Stomach smooth muscle (tissue), 2 donors: Measurements from ENCODE around the gene HCK.
"Not testable (repeated sequence)": the region's sequence is repeated elsewhere in the genome, so short reads cannot be mapped to it uniquely, and the experiment has no call there.

Experiments used
- H3K27ac ChIP-seq: one replicate; pipeline ENCODE4 v1.7.0; 2013; ENCODE audit warnings: mild to moderate bottlenecking, low read length, inconsistent platforms
- H3K27me3 ChIP-seq, 2 donors: one replicate each; pipeline ENCODE4 v1.7.0; 2013; ENCODE audit warnings: low read length in 2 of 2; ENCODE audit not compliant: insufficient read depth in 2 of 2, control insufficient read depth in 1 of 2
- H3K36me3 ChIP-seq, 2 donors: one replicate each; pipeline ENCODE4 v1.7.0; 2013; ENCODE audit warnings: low read length in 2 of 2; ENCODE audit not compliant: control insufficient read depth in 2 of 2, insufficient read depth in 2 of 2
- H3K4me1 ChIP-seq: one replicate; pipeline ENCODE4 v1.7.0; 2013; ENCODE audit warnings: low read length; ENCODE audit not compliant: control insufficient read depth, insufficient read depth
- H3K4me3 ChIP-seq, 2 donors: one replicate each; pipeline ENCODE4 v1.7.0; 2013; ENCODE audit warnings: low read length in 2 of 2
- H3K9ac ChIP-seq, 2 donors: one replicate each; pipeline ENCODE4 v1.7.0; 2013; ENCODE audit warnings: low read length in 2 of 2, mild to moderate bottlenecking in 1 of 2
- H3K9me3 ChIP-seq, 2 donors: one replicate each; pipeline ENCODE4 v1.7.0; 2013; ENCODE audit warnings: low read length in 2 of 2; ENCODE audit not compliant: control insufficient read depth in 2 of 2
- donor health status: healthy.
- donor health status: Pancreatic carcinoma.

The HCK gene

DNA sequence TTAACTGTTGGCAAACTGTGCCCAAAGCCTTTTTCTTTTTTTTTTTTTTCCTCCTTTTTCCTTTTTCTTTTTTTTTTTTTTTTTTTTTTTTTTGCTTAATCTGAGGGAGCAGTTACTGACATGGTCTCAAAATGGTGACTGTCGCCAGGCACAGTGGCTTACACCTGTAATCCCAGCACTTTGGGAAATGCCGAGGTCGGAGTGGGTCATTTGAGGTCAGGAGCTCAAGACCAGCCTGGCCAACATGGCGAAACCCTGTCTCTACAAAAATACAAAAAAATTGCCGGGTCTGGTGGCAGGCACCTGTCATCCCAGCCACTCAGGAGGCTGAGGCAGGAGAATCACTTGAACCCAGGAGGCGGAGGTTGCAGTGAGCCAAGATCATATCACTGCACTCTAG lies 64.8 kb downstream of the HCK start:
- H3K4me1 ChIP-seq = peaks cover 10% of the 10 kb centered on the region
- not testable (repeated sequence) for H3K27ac ChIP-seq, H3K9me3 ChIP-seq, H3K27me3 ChIP-seq, H3K9ac ChIP-seq, H3K36me3 ChIP-seq, H3K4me3 ChIP-seq

DNA sequence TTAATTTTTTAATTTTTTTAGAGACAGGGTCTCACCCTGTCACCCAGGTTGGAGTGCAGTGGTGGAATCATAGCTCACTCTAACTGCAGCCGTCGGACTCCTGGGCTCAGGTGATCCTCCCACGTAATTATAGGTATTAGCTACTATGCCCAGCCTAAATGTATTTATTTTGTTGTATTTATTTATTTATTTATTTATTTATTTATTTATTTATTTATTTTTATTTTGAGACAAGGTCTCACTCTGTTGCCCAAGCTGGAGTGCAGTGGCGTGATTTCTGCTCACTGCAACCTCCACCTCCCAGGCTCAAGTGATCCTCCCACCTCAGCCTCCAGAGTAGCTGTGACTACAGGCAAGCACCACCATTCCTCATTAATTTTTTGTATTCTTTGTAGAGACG lies 66.4 kb downstream of the HCK start:
- H3K9ac ChIP-seq, H3K36me3 ChIP-seq, H3K4me1 ChIP-seq, H3K9me3 ChIP-seq, H3K27ac ChIP-seq, H3K4me3 ChIP-seq, H3K27me3 ChIP-seq: not testable (repeated sequence)

DNA sequence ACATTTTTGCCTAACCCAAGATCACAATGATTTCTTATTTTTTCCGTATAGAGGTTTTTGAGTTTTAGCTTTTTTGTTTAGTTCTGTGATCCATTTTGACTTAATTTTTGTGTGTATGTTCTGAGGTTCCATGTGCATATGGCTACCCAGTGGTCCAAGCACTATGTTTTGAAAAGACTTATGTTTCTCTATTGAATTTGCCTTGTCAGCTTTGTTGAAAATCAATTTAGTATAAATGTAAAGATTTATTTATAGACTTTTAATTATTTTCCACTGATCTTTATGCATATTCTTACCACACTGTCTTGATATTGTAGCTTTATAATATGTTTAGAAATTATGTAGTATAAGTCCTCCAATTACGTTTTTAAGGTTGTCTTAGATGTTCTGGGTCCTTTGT lies 67.7 kb downstream of the HCK start:
- no peak overlapping the region for H3K4me3 ChIP-seq
- H3K27ac ChIP-seq = no peak overlapping the region
- no peak overlapping the region for H3K9ac ChIP-seq
- no peaks in the 10 kb centered on the region for H3K27me3 ChIP-seq
- H3K36me3 ChIP-seq = peaks cover 0 to 4% of the 10 kb centered on the region in 2 donors
- peaks cover 3% of the 10 kb centered on the region for H3K4me1 ChIP-seq
- H3K9me3 ChIP-seq = no peaks in the 10 kb centered on the region

DNA sequence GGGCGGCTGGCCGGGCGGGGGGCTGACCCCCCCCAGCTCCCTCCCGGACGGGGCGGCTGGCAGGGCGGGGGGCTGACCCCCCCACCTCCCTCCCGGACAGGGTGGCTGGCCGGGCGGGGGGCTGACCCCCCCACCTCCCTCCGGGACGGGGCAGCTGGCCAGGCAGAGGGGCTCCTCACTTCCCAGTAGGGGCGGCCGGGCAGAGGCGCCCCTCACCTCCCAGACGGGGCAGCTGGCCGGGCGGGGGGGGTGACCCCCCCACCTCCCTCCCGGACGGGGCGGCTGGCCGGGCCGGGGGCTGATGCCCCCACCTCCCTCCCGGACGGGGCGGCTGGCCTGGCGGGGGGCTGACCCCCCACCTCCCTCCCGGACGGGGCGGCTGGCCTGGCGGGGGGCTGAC lies 69.9 kb downstream of the HCK start:
- H3K4me1 ChIP-seq, H3K27me3 ChIP-seq, H3K9me3 ChIP-seq, H3K9ac ChIP-seq, H3K36me3 ChIP-seq, H3K4me3 ChIP-seq, H3K27ac ChIP-seq: not testable (repeated sequence)

GRCh38 chr20:32123088-32123487 lies 71.0 kb downstream of the HCK start:
- Histone ChIP-seq H3K4me1 (no peaks in the 10 kb centered on the region), H3K36me3 (peaks cover 0 to 3% of the 10 kb centered on the region in 2 donors), H3K27me3 (no peaks in the 10 kb centered on the region), H3K9ac (no peak overlapping the region), H3K4me3 (no peak overlapping the region), H3K27ac (no peak overlapping the region), H3K9me3 (no peaks in the 10 kb centered on the region)

GRCh38 chr20:32124916-32125454 lies 72.9 kb downstream of the HCK start:
- H3K27me3 ChIP-seq = no peaks in the 10 kb centered on the region
- H3K9ac ChIP-seq = no peak overlapping the region
- no peak overlapping the region for H3K27ac ChIP-seq
- H3K4me1 ChIP-seq = no peaks in the 10 kb centered on the region
- no peaks in the 10 kb centered on the region for H3K9me3 ChIP-seq
- H3K36me3 ChIP-seq = peaks cover 0 to 3% of the 10 kb centered on the region in 2 donors
- no peak overlapping the region for H3K4me3 ChIP-seq

DNA sequence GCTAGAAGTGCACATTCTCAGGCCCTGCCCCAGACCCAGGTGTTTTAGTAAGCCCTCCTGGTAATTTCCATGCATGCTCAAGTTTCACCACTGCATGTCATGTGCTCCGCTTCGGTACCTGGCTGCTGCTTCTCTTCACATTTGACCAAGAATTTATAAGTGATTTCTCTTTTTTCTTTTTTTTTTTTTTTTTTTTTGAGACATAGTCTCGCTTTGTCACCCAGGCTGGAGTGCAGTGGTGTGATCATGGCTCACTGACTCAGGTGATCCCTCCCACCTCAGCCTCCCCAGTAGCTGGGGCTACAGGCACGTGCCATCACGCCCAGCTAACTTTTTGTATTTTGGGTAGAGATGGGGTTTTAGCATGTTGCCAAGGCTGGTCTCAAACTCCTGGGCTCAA lies 73.5 kb downstream of the HCK start:
- H3K4me1 ChIP-seq = no peaks in the 10 kb centered on the region
- no peak overlapping the region for H3K4me3 ChIP-seq
- H3K36me3 ChIP-seq = peaks cover 0 to 3% of the 10 kb centered on the region in 2 donors
- H3K27me3 ChIP-seq = no peaks in the 10 kb centered on the region
- H3K27ac ChIP-seq = no peak overlapping the region
- no peak overlapping the region for H3K9ac ChIP-seq
- no peaks in the 10 kb centered on the region for H3K9me3 ChIP-seq

DNA sequence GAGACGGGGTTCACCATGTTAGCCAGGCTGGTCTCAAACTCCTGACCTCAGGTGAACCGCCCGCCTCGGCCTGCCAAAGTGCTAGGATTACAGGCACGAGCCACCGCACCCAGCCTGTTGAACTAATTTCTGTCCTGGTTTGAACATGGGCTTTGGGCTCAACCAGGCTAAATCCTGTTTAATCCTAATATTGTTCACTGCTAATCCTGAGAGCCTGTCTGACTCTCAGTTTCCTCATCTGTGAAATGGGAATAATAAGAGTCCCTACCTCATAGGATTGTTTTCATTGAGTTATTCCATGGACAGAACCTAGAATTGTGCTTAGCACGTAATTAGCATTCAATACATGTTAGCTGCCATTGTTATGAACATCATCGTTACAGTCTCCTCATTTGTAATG lies 74.9 kb downstream of the HCK start:
- Histone ChIP-seq H3K27ac (no peak overlapping the region), H3K9ac (no peak overlapping the region), H3K27me3 (no peaks in the 10 kb centered on the region)

GRCh38 chr20:32127347-32127746 lies 75.3 kb downstream of the HCK start:
- no peaks in the 10 kb centered on the region for H3K27me3 ChIP-seq
- H3K4me3 ChIP-seq = no peak overlapping the region
- no peaks in the 10 kb centered on the region for H3K9me3 ChIP-seq
- no peak overlapping the region for H3K27ac ChIP-seq
- H3K9ac ChIP-seq = no peak overlapping the region
- peaks cover 0 to 3% of the 10 kb centered on the region in 2 donors for H3K36me3 ChIP-seq
- H3K4me1 ChIP-seq = no peaks in the 10 kb centered on the region

More for the DNA sequence above, 74.9 kb downstream of the HCK start:
- Histone ChIP-seq H3K4me3 (no peak overlapping the region), H3K4me1 (no peaks in the 10 kb centered on the region), H3K36me3 (peaks cover 0 to 3% of the 10 kb centered on the region in 2 donors), H3K9me3 (no peaks in the 10 kb centered on the region)

DNA sequence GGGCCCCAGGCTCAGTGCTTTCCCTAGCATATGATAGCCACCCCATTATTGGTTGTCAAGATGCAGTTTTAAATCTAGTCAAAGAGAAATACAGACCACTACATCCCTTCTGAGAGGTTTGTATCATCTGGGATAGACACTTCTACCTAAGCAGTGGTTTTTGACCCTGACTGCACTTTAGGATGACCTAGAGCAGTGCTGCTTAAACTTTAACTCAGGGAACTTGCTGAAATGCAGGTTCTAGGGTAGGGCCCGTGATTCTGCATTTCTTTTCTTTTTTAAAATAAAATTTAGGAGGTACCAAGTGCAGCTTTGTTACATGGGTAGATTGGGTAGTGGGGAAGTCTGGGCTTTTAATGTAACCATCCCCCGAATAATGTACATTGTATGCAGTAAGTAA lies 76.1 kb downstream of the HCK start:
- Histone ChIP-seq H3K9ac (no peak overlapping the region), H3K9me3 (no peaks in the 10 kb centered on the region), H3K4me3 (no peak overlapping the region), H3K4me1 (no peaks in the 10 kb centered on the region), H3K27ac (no peak overlapping the region), H3K36me3 (peaks cover 0 to 6% of the 10 kb centered on the region in 2 donors), H3K27me3 (no peaks in the 10 kb centered on the region)

DNA sequence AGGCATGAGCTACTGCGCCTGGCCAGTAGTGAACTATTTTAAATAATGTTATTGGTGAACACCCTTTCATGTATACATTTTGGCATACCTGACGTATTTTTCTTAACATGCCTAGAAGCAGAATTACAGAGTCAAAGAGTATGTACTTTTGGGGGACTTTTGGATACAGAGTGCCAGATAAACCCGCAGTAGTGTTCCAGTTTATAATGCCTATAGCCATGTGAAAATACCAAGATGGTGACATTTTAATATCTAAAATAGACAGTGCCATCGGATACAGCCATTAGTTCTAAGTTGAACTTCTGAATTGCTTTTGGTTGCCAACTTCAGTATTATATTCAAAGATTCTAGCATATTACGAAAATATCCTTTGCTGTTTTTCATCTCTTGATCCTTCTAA lies 77.8 kb downstream of the HCK start:
- no peaks in the 10 kb centered on the region for H3K9me3 ChIP-seq
- no peak overlapping the region for H3K9ac ChIP-seq
- H3K4me3 ChIP-seq = no peak overlapping the region
- no peak overlapping the region for H3K27ac ChIP-seq
- H3K4me1 ChIP-seq = no peaks in the 10 kb centered on the region
- peaks cover 4 to 7% of the 10 kb centered on the region in 2 donors for H3K36me3 ChIP-seq
- no peaks in the 10 kb centered on the region for H3K27me3 ChIP-seq
